ENCODE results near the gene COMMD9. TPM values are rescaled to one million over a fixed set of nuclear protein-coding genes. Genes with fewer than 3 reads are reported as not detected.

Gene COMMD9
- total and polyA plus RNA-seq, 2 of the 8 experiments (the other 6 are each of a cell fraction or from before 2014, with no cell fraction given), result 42.5 to 49.1 TPM

DNA sequence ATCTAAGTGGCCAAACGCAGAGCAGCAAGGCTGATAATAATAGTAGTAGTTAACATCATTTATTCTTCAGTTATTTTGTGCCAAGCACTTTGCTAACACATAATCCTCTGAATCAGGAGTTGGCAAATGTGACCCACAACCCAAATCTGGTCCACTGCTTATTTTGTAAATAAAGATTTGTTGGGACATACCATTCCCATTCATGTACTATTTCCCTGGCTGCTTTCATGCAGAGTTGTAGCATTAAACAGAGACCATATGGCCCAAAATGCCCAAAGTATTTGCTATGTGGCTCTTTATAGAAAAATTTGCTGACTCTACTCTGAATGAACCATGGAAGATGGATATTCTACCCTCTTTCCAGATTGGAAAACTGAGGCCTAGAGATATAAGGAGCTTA, 50.3 kb downstream of the COMMD9 start:
- Histone ChIP-seq H3K18ac (ENCODE audit: extremely low read depth, low read length) (no peak overlapping the region), H4K20me1 (replicated peaks in 1 of 2; ENCODE audit: control insufficient read depth in 1 of 2, insufficient read depth in 2 of 2, low read length in 2 of 2) (peaks cover 0 to 2% of the 10 kb centered on the region in 2 experiments), H4K5ac (ENCODE audit: insufficient read length, low read depth, low read length) (no peak overlapping the region), H3K4me1 (replicated peaks in 1 of 4; ENCODE audit: control insufficient read depth in 3 of 4, insufficient read depth in 4 of 4, low read length in 3 of 4) (no peaks in the 10 kb centered on the region), H4K91ac (replicated peaks; ENCODE audit: insufficient read length, low read length) (no peak overlapping the region), H3K27ac (ENCODE audit: low read depth, low read length) (no peak overlapping the region), H4K8ac (ENCODE audit: extremely low read depth, insufficient read depth, low read length) (no peak overlapping the region), H3K79me1 (ENCODE audit: low read depth, low read length) (no peaks in the 10 kb centered on the region; the same call in 1 of the 2 replicates), H2BK5ac (ENCODE audit: low read depth, low read length) (no peak overlapping the region), H3K4me3 (ENCODE audit: extremely low read depth in 1 of 4, insufficient read depth in 2 of 4, low read depth in 3 of 4, low read length in 4 of 4) (no peak overlapping the region), H3K9me3 (ENCODE audit: insufficient read depth in 2 of 2, low read depth in 1 of 2, low read length in 1 of 2) (no peaks in the 10 kb centered on the region), H2BK12ac (ENCODE audit: low read depth, low read length) (no peak overlapping the region), H3K14ac (ENCODE audit: insufficient read length) (no peak overlapping the region), H3K4ac (replicated peaks; ENCODE audit: insufficient read length, low read depth, low read length) (no peak overlapping the region), H3K9ac (replicated peaks in 1 of 4; ENCODE audit: extremely low read depth in 1 of 4, low read depth in 3 of 4, low read length in 3 of 4) (no peak overlapping the region), H3K36me3 (ENCODE audit: control insufficient read depth in 2 of 4, insufficient read depth in 4 of 4, low read length in 3 of 4) (no peaks in the 10 kb centered on the region), H2BK20ac (ENCODE audit: low read length) (no peak overlapping the region), H2BK120ac (replicated peaks; ENCODE audit: low read depth, low read length) (no peak overlapping the region), H3K23ac (ENCODE audit: insufficient read length) (no peak overlapping the region), H2BK15ac (ENCODE audit: low read length) (no peak overlapping the region), H3K23me2 (ENCODE audit: low read depth, low read length) (no peaks in the 10 kb centered on the region), H2AK5ac (ENCODE audit: low read depth, low read length) (no peak overlapping the region), H3K4me2 (ENCODE audit: insufficient read depth in 1 of 2, low read depth in 2 of 2, low read length in 2 of 2) (no peak overlapping the region), H2AFZ (ENCODE audit: low read length) (no peak overlapping the region), H3K27me3 (replicated peaks in 1 of 4; ENCODE audit: control insufficient read depth in 3 of 4, extremely low read depth in 1 of 4, insufficient read depth in 3 of 4, low read length in 3 of 4) (no peaks in the 10 kb centered on the region), H3K79me2 (ENCODE audit: control insufficient read depth in 1 of 2, insufficient read depth in 2 of 2, low read length in 2 of 2) (no peaks in the 10 kb centered on the region), H3K56ac (replicated peaks; ENCODE audit: insufficient read length, low read depth, low read length) (no peak overlapping the region)
- FAIRE-seq (no peak), DNase-seq (ENCODE audit: low read depth in 1 of 2, low spot score in 2 of 2) (no peak)
- WGBS, 2 experiments (ENCODE audit: extremely low coverage in 1 of 2, insufficient coverage in 1 of 2, insufficient read length in 1 of 2, insufficient replicate concordance in 2 of 2, low coverage in 1 of 2, low lambda C conversion rate in 2 of 2, missing lambda C conversion rate in 1 of 2), result 90% methylated on average over 1 of the region's 1 CpG; no CpG with 5 or more reads in 1 of the 2 experiments
- CTCF ChIA-PET (ENCODE audit: partially characterized antibody), result no interaction called here
- POLR2A ChIA-PET (ENCODE audit: partially characterized antibody), result no interaction called here
- TF ChIP-seq CREB1 (IDR thresholded peaks at IDR 0.05), result no peak
- TF ChIP-seq, protein P1, sequence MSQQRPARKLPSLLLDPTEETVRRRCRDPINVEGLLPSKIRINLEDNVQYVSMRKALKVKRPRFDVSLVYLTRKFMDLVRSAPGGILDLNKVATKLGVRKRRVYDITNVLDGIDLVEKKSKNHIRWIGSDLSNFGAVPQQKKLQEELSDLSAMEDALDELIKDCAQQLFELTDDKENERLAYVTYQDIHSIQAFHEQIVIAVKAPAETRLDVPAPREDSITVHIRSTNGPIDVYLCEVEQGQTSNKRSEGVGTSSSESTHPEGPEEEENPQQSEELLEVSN (IDR thresholded peaks at IDR 0.05), result no peak
- no peak for TF ChIP-seq TCF12 (IDR thresholded peaks at IDR 0.05; ENCODE audit: low read depth, low read length)
- TF ChIP-seq EP300 (IDR thresholded peaks at IDR 0.05; ENCODE audit: borderline replicate concordance in 1 of 2, low read depth in 2 of 2, low read length in 2 of 2), result no peak
- no peak for TF ChIP-seq SRF (IDR thresholded peaks at IDR 0.05; ENCODE audit: low read depth, low read length)
- no peak for TF ChIP-seq POLR2AphosphoS5 (IDR thresholded peaks at IDR 0.05; ENCODE audit: low read depth, low read length)
- TF ChIP-seq, protein P2, sequence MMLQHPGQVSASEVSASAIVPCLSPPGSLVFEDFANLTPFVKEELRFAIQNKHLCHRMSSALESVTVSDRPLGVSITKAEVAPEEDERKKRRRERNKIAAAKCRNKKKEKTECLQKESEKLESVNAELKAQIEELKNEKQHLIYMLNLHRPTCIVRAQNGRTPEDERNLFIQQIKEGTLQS (IDR thresholded peaks at IDR 0.05; ENCODE audit: insufficient read depth, low read depth, low read length), result no peak
- TF ChIP-seq BRCA1 (IDR thresholded peaks at IDR 0.05; ENCODE audit: low read depth, low read length), result no peak
- no peak for TF ChIP-seq JUND (IDR thresholded peaks at IDR 0.05; ENCODE audit: low read length)
- TF ChIP-seq CEBPB (IDR thresholded peaks at IDR 0.05; ENCODE audit: low read depth, low read length), result no peak
- TF ChIP-seq, protein P3, sequence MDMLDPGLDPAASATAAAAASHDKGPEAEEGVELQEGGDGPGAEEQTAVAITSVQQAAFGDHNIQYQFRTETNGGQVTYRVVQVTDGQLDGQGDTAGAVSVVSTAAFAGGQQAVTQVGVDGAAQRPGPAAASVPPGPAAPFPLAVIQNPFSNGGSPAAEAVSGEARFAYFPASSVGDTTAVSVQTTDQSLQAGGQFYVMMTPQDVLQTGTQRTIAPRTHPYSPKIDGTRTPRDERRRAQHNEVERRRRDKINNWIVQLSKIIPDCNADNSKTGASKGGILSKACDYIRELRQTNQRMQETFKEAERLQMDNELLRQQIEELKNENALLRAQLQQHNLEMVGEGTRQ (IDR thresholded peaks at IDR 0.05; ENCODE audit: low read length), result no peak
- no peak for TF ChIP-seq PHF8 (conservative IDR thresholded peaks at IDR 0.05; ENCODE audit: low read depth, low read length)
- no peak for TF ChIP-seq SUZ12 (IDR thresholded peaks at IDR 0.05; ENCODE audit: low read length)

Data from H1 (cell line).